GM12801 (cell line): ENCODE data around the gene FANK1.

Experiments
- CTCF ChIP-seq: IDR thresholded peaks from one replicate; pipeline ENCODE4 v1.5.1; 2011; ENCODE audit warnings: control low read depth; ENCODE audit not compliant: insufficient read length; ENCODE audit errors: extremely low read depth

The FANK1 gene

GRCh38 chr10:125964558-125964957, 68.2 kb downstream of the FANK1 start:
- TF ChIP-seq CTCF: no peak

- TF ChIP-seq CTCF: no peak
Observed at GRCh38 chr10:125967533-125967932, 71.2 kb downstream of the FANK1 start.

GRCh38 chr10:125976960-125977605, 80.7 kb downstream of the FANK1 start:
- no peak for TF ChIP-seq CTCF

- no peak for TF ChIP-seq CTCF
Observed at GRCh38 chr10:125979976-125980375, 83.6 kb downstream of the FANK1 start.

GRCh38 chr10:125980521-125981035, 84.2 kb downstream of the FANK1 start:
- TF ChIP-seq CTCF: no peak

GRCh38 chr10:125982260-125982948, 86.0 kb downstream of the FANK1 start:
- no peak for TF ChIP-seq CTCF

GRCh38 chr10:125983161-125983560, 86.8 kb downstream of the FANK1 start:
- TF ChIP-seq CTCF: no peak
